Uterus (tissue), 4 donors: ENCODE measurements around the gene CALCR. TPM values are rescaled to one million over a fixed set of nuclear protein-coding genes. Genes with fewer than 3 reads are reported as not detected.
"Not testable (repeated sequence)": the region's sequence is repeated elsewhere in the genome, so short reads cannot be mapped to it uniquely, and the experiment has no call there.

Source experiments
- DNase-seq, 2 donors: peaks; one replicate each; pipeline ENCODE4 v3.0.0-alpha.2; 2019 to 2020
- H3K27ac ChIP-seq, 2 donors: fragments of 200-600 bp; sonication (generic); 1 replicate in 1 of 2; 2 replicates in 1 of 2; pipeline ENCODE4 v1.5.1; 2016 to 2018
- H3K27me3 ChIP-seq, 2 donors: fragments of 200-600 bp; sonication (generic); one replicate each; pipeline ENCODE4 v1.5.1; 2018 to 2019; ENCODE audit warnings: control low read depth in 1 of 2
- H3K36me3 ChIP-seq, 2 donors: fragments of 200-600 bp; sonication (generic); one replicate each; pipeline ENCODE4 v1.5.1; 2019; ENCODE audit warnings: control low read depth in 1 of 2
- H3K4me1 ChIP-seq, 2 donors: fragments of 200-600 bp; sonication (generic); one replicate each; pipeline ENCODE4 v1.5.1; 2018 to 2019; ENCODE audit warnings: control low read depth in 1 of 2
- H3K4me3 ChIP-seq, 2 donors: fragments of 200-600 bp; sonication (generic); 1 replicate in 1 of 2; 2 replicates in 1 of 2; pipeline ENCODE4 v1.5.1; 2018 to 2019; ENCODE audit warnings: mild to moderate bottlenecking in 1 of 2
- H3K9me3 ChIP-seq, 2 donors: fragments of 200-600 bp; sonication (generic); one replicate each; pipeline ENCODE4 v1.5.1; 2019; ENCODE audit warnings: control low read depth in 1 of 2
- CTCF ChIP-seq, 4 experiments: fragments of 200-600 bp in 2 of 4; fragments of 450-650 bp in 2 of 4; sonication (generic) in 2 of 4; IDR thresholded peaks; one replicate each; pipeline ENCODE4 v1.5.1; 2016 to 2019; ENCODE audit warnings: antibody characterized with exemption in 4 of 4, mild to moderate bottlenecking in 2 of 4, moderate library complexity in 1 of 4
- POLR2A ChIP-seq, 2 donors: fragments of 450-650 bp; IDR thresholded peaks; one replicate each; pipeline ENCODE4 v1.6.1; 2016; ENCODE audit warnings: antibody characterized with exemption in 2 of 2, mild to moderate bottlenecking in 1 of 2, moderate library complexity in 1 of 2
- intact Hi-C: fragments of 100-400 bp; cut with DNase I; formaldehyde crosslinking; loops from one replicate; pipeline ENCODE4 v1.15.1; 2023; ENCODE audit warnings: low total_unique reads
- total RNA-seq, 4 donors: library from RNA; depleted of rRNA in 3 of 4; stranded (reverse); fragments of >200 nt in 3 of 4; gene quantifications; one replicate each; pipeline versions ENCODE4 v1.1.0 to v1.2.4, GENCODE V29; 2014 to 2023
- donor health status: DM: yes; HTN: yes; CAD: no.

Gene CALCR
- total RNA-seq, 4 donors from 2014 or later, result 0.15 to 0.26 TPM; not detected in 2

GRCh38 chr7:93620057-93620456 is 45.5 kb upstream of the CALCR start:
- no peaks in the 10 kb centered on the region for H3K36me3 ChIP-seq
- H3K27ac ChIP-seq, result no peak overlapping the region
- H3K4me3 ChIP-seq, result no peak overlapping the region
- intact Hi-C loops, result no loop called here
- no peak for DNase-seq
- H3K9me3 ChIP-seq, result no peaks in the 10 kb centered on the region
- H3K4me1 ChIP-seq, result no peaks in the 10 kb centered on the region
- H3K27me3 ChIP-seq, result no peaks in the 10 kb centered on the region
- no peak for TF ChIP-seq CTCF (IDR thresholded peaks at IDR 0.05)
- no peak for TF ChIP-seq POLR2A (IDR thresholded peaks at IDR 0.05)

GRCh38 chr7:93601363-93601762 is 26.8 kb upstream of the CALCR start:
- H3K27ac ChIP-seq, result no peak overlapping the region
- TF ChIP-seq CTCF (IDR thresholded peaks at IDR 0.05) (no peak), POLR2A (IDR thresholded peaks at IDR 0.05) (no peak)
- H3K36me3 ChIP-seq, result no peaks in the 10 kb centered on the region
- intact Hi-C loops, result no loop called here
- H3K4me1 ChIP-seq, result no peaks in the 10 kb centered on the region
- no peaks in the 10 kb centered on the region for H3K9me3 ChIP-seq
- no peaks in the 10 kb centered on the region for H3K27me3 ChIP-seq
- no peak for DNase-seq
- no peak overlapping the region for H3K4me3 ChIP-seq

- no peak for DNase-seq
- no peak for TF ChIP-seq CTCF (IDR thresholded peaks at IDR 0.05)
- no peak for TF ChIP-seq POLR2A (IDR thresholded peaks at IDR 0.05)
- H3K4me3 ChIP-seq, result no peak overlapping the region
- intact Hi-C loops, result no loop called here
- no peaks in the 10 kb centered on the region for H3K27me3 ChIP-seq
- H3K4me1 ChIP-seq, result no peaks in the 10 kb centered on the region
- no peaks in the 10 kb centered on the region for H3K36me3 ChIP-seq
- no peak overlapping the region for H3K27ac ChIP-seq
- H3K9me3 ChIP-seq, result no peaks in the 10 kb centered on the region
Measured at GRCh38 chr7:93594250-93594649, 19.7 kb upstream of the CALCR start.

- DNase-seq, result no peak
- TF ChIP-seq CTCF (IDR thresholded peaks at IDR 0.05) (no peak), POLR2A (IDR thresholded peaks at IDR 0.05) (no peak)
- H3K36me3 ChIP-seq, result no peaks in the 10 kb centered on the region
- H3K9me3 ChIP-seq, result no peaks in the 10 kb centered on the region
- H3K27ac ChIP-seq, result no peak overlapping the region
- H3K4me1 ChIP-seq, result no peaks in the 10 kb centered on the region
- H3K4me3 ChIP-seq, result no peak overlapping the region
- H3K27me3 ChIP-seq, result no peaks in the 10 kb centered on the region
- intact Hi-C loops, result no loop called here
Measured at GRCh38 chr7:93592588-93593266, 18.2 kb upstream of the CALCR start.

GRCh38 chr7:93591224-93592050 is 16.9 kb upstream of the CALCR start:
- H3K9me3 ChIP-seq, H3K4me1 ChIP-seq, intact Hi-C loops, DNase-seq, H3K36me3 ChIP-seq, H3K27ac ChIP-seq, H3K27me3 ChIP-seq, H3K4me3 ChIP-seq: not testable (repeated sequence)

- H3K36me3 ChIP-seq, H3K9me3 ChIP-seq, H3K4me1 ChIP-seq, DNase-seq, H3K27me3 ChIP-seq, H3K27ac ChIP-seq, intact Hi-C loops, H3K4me3 ChIP-seq: not testable (repeated sequence)
Measured at GRCh38 chr7:93586479-93586865, 11.9 kb upstream of the CALCR start.

GRCh38 chr7:93585694-93586478 is 11.4 kb upstream of the CALCR start:
- H3K9me3 ChIP-seq, H3K36me3 ChIP-seq, intact Hi-C loops, H3K4me3 ChIP-seq, DNase-seq, H3K27me3 ChIP-seq, H3K4me1 ChIP-seq, H3K27ac ChIP-seq: not testable (repeated sequence)
